Dendritic cell treated with granulocyte-macrophage colony-stimulating factor and Interleukin-4, amounts not matched to agents 40 ng/mL and 50 ng/mL, for 4 days (primary cell): Measurements from ENCODE around the gene WDFY1.

Source experiments
- H3K27ac Mint-ChIP-seq: one replicate; pipeline ENCODE4 v1.8.0; 2022; ENCODE audit warnings: mild to moderate bottlenecking, mixed read lengths
- H3K27me3 Mint-ChIP-seq: one replicate; pipeline ENCODE4 v1.8.0; 2022; ENCODE audit warnings: mild to moderate bottlenecking, mixed read lengths
- H3K36me3 Mint-ChIP-seq: one replicate; pipeline ENCODE4 v1.8.0; 2022; ENCODE audit warnings: low read depth, mixed read lengths
- H3K4me1 Mint-ChIP-seq: one replicate; pipeline ENCODE4 v1.8.0; 2022; ENCODE audit warnings: low read depth, mixed read lengths
- H3K4me3 Mint-ChIP-seq: one replicate; pipeline ENCODE4 v1.8.0; 2022; ENCODE audit warnings: mild to moderate bottlenecking, moderate library complexity, mixed read lengths
- H3K9me3 Mint-ChIP-seq: one replicate; pipeline ENCODE4 v1.8.0; 2022; ENCODE audit warnings: mixed read lengths
- intact Hi-C: fragments of 100-400 bp; cut with micrococcal nuclease; formaldehyde crosslinking; loops from one replicate; pipeline ENCODE4 v1.15.0; 2022

WDFY1 gene

DNA sequence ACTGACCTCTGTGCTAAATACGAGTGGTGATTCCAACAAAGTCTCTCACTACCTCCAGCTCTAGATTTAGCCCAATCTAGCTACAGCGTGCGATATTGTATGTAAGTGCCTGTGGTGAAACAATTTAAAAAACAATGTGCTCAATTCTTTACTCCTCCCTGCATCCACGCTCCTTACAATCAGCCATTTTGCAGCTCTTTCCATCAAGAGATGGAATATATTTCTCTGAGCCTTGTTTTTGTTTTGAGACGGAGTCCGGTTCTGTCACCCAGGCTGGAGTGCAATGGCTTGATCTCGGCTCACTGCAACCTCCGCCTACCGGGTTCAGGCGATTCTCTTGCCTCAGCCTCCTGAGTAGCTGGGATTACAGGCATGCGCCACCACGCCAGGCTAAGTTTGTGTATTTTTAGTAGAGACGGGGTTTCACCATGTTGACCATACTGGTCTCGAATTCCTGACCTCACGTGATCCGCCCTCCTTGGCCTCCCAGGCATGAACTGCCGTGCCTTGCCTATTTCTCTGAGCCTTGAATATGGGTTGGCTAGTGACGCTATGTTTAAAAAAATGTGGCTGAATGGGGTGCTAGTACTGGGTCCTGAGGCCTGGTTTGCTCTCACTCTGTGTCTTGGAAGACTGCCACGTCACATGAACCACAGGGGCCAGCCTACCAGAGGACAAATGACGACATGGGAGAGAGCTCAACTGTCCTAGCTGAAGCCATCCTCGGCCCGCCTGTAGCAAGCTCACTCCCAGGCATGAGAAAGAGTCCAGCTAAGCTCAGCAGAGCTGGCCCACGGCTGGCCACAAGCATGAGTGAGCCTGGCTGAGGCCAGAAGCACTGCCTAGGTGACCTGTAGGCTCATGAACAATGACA is 14.8 kb downstream of the WDFY1 start:
- H3K4me3 Mint-ChIP-seq: no peak overlapping the region
- peak overlapping the region; percentile 45 for H3K27ac Mint-ChIP-seq
- H3K27me3 Mint-ChIP-seq: no peaks in the 10 kb centered on the region
- no peaks in the 10 kb centered on the region for H3K9me3 Mint-ChIP-seq
- peaks cover 64% of the 10 kb centered on the region for H3K4me1 Mint-ChIP-seq
- H3K36me3 Mint-ChIP-seq: no peaks in the 10 kb centered on the region
- intact Hi-C loops: no loop called here

DNA sequence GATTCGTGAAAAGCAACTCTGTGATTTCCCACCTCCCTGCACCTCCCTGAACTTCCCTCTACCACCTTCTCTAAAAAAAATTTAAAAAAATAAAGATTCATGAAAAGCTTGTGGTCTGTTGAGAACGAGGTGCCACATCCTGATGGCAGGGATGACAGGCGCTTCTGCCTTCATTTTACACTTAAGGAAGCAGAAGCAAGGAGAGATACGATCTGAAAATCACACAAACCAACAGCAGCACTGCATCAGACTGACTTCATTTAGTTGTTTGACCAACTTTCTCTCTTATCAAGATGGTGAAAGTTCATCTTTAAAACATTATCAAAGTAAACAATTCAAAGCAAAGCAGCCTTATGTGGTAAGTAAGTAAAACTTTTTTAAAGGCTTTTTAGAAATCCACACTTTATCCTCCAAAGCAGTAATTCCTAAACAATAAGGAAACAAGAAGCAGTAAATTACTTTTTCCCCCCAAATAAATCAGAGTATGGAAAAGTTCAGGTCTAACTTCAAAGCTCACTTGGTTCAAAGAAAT is 15.5 kb downstream of the WDFY1 start:
- H3K4me1 Mint-ChIP-seq: peaks cover 57% of the 10 kb centered on the region
- intact Hi-C loops: no loop called here
- no peaks in the 10 kb centered on the region for H3K9me3 Mint-ChIP-seq

DNA sequence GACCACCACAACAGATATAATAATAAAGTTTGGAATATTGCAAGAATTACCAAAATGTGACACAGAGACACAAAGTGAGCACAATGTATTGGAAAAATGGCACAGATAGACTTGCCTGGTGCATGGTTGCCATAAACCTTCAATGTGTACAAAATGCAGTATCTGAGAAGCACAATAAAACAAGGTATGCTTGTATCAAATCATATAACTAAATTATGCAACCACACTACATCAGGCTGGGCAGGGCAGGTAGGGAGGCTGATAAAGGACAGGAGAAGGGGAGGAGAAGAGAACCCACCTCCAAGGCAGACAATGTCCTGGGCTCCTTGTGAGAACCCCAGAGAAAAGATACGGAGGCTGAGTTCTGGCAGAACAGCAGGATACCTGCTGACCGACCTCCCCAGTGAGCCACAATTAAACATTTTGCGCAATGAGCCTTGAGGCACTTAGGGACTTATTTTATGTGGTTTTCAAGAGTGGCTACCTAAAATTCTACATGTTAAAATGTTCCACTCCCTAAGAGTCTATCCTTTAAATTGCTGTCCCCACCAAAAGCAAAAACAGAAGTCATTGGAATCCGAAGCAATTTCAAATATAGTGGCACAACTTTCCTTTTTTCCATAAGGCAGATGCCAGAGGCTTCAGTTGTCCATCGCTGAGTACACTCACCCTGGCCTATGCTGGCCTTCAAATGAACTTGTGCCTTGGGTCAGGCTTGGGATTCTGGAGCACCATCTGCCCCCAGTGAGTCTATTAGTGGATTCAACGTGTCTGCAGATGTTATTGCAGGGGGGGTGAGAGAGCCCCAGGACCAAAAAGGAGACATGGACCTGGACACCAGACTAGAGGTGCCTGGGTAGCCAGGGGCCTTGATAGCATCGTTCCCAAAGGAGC is 16.8 kb downstream of the WDFY1 start:
- Mint-ChIP-seq H3K27me3 (no peaks in the 10 kb centered on the region), H3K4me1 (peaks cover 47% of the 10 kb centered on the region), H3K36me3 (no peaks in the 10 kb centered on the region), H3K4me3 (no peak overlapping the region), H3K9me3 (no peaks in the 10 kb centered on the region), H3K27ac (no peak overlapping the region)
- intact Hi-C loops: no loop called here

More for the DNA sequence above, 15.5 kb downstream of the WDFY1 start:
- no peak overlapping the region for H3K4me3 Mint-ChIP-seq
- H3K27ac Mint-ChIP-seq: no peak overlapping the region
- H3K27me3 Mint-ChIP-seq: no peaks in the 10 kb centered on the region
- H3K36me3 Mint-ChIP-seq: no peaks in the 10 kb centered on the region

DNA sequence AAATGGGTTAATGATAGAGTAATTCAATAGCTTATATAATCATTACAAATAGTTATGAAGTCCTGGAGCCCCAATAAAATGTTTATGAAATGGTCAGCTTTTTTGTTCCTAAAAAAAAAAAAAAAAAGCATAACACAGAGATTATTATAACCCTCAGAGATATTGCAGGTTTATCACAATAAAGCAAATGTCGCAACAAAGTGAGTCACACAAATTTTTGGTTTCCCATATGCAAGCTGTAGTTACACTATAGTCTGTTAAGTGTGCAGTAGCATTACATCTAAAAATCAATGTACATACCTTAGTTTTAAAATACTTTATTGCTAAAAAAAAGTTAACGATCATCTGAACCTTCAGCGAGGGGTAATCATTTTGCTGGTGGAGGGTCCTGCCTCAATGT is 20.0 kb downstream of the WDFY1 start:
- Mint-ChIP-seq H3K4me3 (no peak overlapping the region), H3K36me3 (peaks cover 2% of the 10 kb centered on the region), H3K27me3 (no peaks in the 10 kb centered on the region), H3K27ac (no peak overlapping the region), H3K4me1 (peaks cover 66% of the 10 kb centered on the region), H3K9me3 (no peaks in the 10 kb centered on the region)
- intact Hi-C loops: no loop called here

GRCh38 chr2:223923976-223924375 is 21.2 kb downstream of the WDFY1 start:
- Mint-ChIP-seq H3K4me1 (peaks cover 67% of the 10 kb centered on the region), H3K36me3 (peaks cover 7% of the 10 kb centered on the region), H3K9me3 (no peaks in the 10 kb centered on the region), H3K27me3 (no peaks in the 10 kb centered on the region), H3K27ac (no peak overlapping the region), H3K4me3 (no peak overlapping the region)
- intact Hi-C loops: no loop called here

GRCh38 chr2:223922308-223922707 is 22.8 kb downstream of the WDFY1 start:
- Mint-ChIP-seq H3K36me3 (peaks cover 12% of the 10 kb centered on the region), H3K27ac (no peak overlapping the region), H3K4me1 (peaks cover 63% of the 10 kb centered on the region), H3K27me3 (no peaks in the 10 kb centered on the region), H3K9me3 (no peaks in the 10 kb centered on the region), H3K4me3 (no peak overlapping the region)
- intact Hi-C loops: no loop called here

GRCh38 chr2:223921204-223921603 is 23.9 kb downstream of the WDFY1 start:
- Mint-ChIP-seq H3K27me3 (no peaks in the 10 kb centered on the region), H3K27ac (no peak overlapping the region), H3K4me3 (no peak overlapping the region), H3K4me1 (peaks cover 61% of the 10 kb centered on the region), H3K9me3 (no peaks in the 10 kb centered on the region), H3K36me3 (peaks cover 23% of the 10 kb centered on the region)
- intact Hi-C loops: no loop called here

DNA sequence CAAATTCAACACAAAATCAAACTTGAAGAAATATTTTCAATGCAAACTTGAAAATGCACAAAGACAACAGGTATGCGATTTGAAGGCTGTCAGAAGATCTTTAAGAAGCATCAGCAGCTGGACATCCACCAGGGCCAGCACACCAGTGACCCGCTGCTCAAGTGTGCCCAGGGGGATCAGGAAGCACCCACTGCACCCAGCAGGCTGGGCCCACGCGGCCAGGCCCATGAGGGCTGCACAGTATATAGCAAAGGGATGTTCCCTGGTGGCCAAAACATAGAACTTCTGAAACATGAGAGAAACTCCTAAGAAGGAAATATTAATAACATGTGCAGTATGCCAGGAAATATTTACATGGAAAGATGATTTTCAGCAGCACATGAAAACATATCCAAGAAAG is 25.0 kb downstream of the WDFY1 start:
- Mint-ChIP-seq H3K36me3 (peaks cover 31% of the 10 kb centered on the region), H3K4me3 (no peak overlapping the region), H3K27ac (no peak overlapping the region), H3K27me3 (no peaks in the 10 kb centered on the region), H3K4me1 (peaks cover 60% of the 10 kb centered on the region), H3K9me3 (no peaks in the 10 kb centered on the region)
- intact Hi-C loops: no loop called here

DNA sequence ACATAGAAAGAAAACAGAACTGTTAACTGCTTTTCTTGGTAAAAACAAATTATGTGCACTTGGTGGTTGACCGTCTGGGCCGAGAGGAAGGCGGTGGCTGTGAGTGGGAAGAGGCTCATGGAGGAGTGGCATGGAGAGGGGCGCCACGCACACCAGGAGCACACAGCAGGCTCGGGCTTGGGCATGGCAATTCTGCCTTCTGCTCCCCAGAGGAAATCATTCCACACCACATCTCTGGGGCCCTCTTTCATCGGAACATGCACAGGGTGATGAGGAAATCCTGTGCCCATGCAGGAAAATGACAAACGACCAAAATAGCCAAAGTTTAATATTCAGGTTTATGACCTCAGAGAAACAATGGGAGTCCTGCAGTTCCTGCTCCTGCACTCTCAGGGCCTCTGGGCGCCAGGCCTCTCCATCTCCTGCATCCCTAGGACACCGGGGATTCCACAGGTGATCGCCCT is 26.4 kb downstream of the WDFY1 start:
- H3K27me3 Mint-ChIP-seq: no peaks in the 10 kb centered on the region
- H3K27ac Mint-ChIP-seq: peak overlapping the region; percentile 46
- no peaks in the 10 kb centered on the region for H3K9me3 Mint-ChIP-seq
- peaks cover 63% of the 10 kb centered on the region for H3K4me1 Mint-ChIP-seq
- intact Hi-C loops: no loop called here
- H3K4me3 Mint-ChIP-seq: peak overlapping the region; percentile 44
- peaks cover 32% of the 10 kb centered on the region for H3K36me3 Mint-ChIP-seq

GRCh38 chr2:223916181-223916920 is 28.8 kb downstream of the WDFY1 start:
- intact Hi-C loops: no loop called here
- no peaks in the 10 kb centered on the region for H3K27me3 Mint-ChIP-seq
- peaks cover 46% of the 10 kb centered on the region for H3K36me3 Mint-ChIP-seq
- H3K27ac Mint-ChIP-seq: no peak overlapping the region
- H3K4me1 Mint-ChIP-seq: peaks cover 44% of the 10 kb centered on the region
- no peaks in the 10 kb centered on the region for H3K9me3 Mint-ChIP-seq
- no peak overlapping the region for H3K4me3 Mint-ChIP-seq

DNA sequence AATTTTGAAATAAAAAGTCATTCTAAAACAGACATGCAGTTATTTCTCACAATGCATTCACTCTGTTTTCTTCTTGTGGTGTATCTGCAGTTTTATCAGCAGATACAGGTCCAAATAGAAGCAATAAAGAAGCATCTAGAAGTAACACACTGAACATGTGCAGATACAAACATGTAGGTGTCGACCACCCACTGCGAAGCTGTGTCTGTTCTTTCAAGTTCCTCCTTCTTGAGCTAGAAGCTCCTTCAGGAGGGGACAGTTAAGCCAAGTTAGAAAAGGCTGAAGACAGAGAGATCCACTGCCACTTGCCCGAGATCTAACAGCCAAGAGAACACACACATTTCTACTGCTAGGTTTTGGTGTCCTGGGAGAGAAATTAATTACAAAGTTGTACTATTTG is 30.1 kb downstream of the WDFY1 start:
- Mint-ChIP-seq H3K36me3 (peaks cover 55% of the 10 kb centered on the region), H3K4me3 (no peak overlapping the region), H3K4me1 (peaks cover 41% of the 10 kb centered on the region), H3K9me3 (no peaks in the 10 kb centered on the region), H3K27ac (peak overlapping the region; percentile 51), H3K27me3 (no peaks in the 10 kb centered on the region)
- intact Hi-C loops: no loop called here

DNA sequence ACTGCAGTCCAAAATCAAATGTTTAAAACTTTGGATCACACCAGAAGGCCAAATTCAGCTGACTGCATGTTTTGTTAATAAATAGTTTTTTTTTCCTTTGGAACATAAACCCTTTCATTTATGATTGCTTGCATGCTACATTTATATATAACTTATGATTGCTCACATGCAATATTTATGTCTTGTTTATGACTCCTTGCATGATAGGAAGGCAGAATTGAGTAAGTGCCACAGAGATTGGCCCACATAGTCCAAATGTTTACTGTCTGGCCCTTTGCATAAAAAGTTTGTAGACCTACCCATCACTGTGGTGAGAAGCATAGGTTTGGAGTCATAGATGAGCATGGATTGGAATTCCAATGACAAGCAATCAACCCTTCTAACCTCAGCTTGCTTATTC is 30.8 kb downstream of the WDFY1 start:
- H3K36me3 Mint-ChIP-seq: peaks cover 56% of the 10 kb centered on the region

GRCh38 chr2:223909001-223909741 is 36.0 kb downstream of the WDFY1 start:
- Mint-ChIP-seq H3K9me3 (no peaks in the 10 kb centered on the region), H3K27me3 (no peaks in the 10 kb centered on the region), H3K4me3 (no peak overlapping the region), H3K4me1 (peaks cover 30% of the 10 kb centered on the region), H3K27ac (peak overlapping the region; percentile 38), H3K36me3 (peaks cover 65% of the 10 kb centered on the region)
- intact Hi-C loops: no loop called here

More for the DNA sequence above, 30.8 kb downstream of the WDFY1 start:
- Mint-ChIP-seq H3K9me3 (no peaks in the 10 kb centered on the region), H3K4me1 (peaks cover 40% of the 10 kb centered on the region), H3K27me3 (no peaks in the 10 kb centered on the region), H3K27ac (no peak overlapping the region), H3K4me3 (no peak overlapping the region)
- intact Hi-C loops: no loop called here
